GM12878 (cell line): ENCODE measurements around the gene FOXP1. TPM values are rescaled to one million over a fixed set of nuclear protein-coding genes. Genes with fewer than 3 reads are reported as not detected.

ENCODE experiments used
- ATAC-seq: fragments of 200-7000 bp; cut with Tn5 transposase; 3 replicates; pipeline ENCODE4 v1.9.1; 2020; ENCODE audit warnings: mild to moderate bottlenecking, moderate library complexity
- BruUV-seq: library from RNA; stranded (reverse); fragments of 400-500 nt; replicated peaks from 2 replicates; lab custom pipeline; 2021; lab: Mats Ljungman, UMichigan
- CTCF ChIA-PET: fragments of 300-600 bp; sonication (Branson Sonifier 250); formaldehyde crosslinking; extraction: SDS; loops from one replicate; lab custom pipeline; 2021; ENCODE audit warnings: inconsistent platforms; lab: Yijun Ruan, JAX
- POLR2A ChIA-PET: fragments of 350-600 bp; formaldehyde crosslinking; extraction: SDS; loops from one replicate; lab custom pipeline; 2021; ENCODE audit warnings: inconsistent platforms; lab: Charles Lee
- RAD21 ChIA-PET: fragments of 300-600 bp; sonication (Branson Sonifier 250); formaldehyde crosslinking; loops from one replicate; lab custom pipeline; 2023; ENCODE audit warnings: antibody characterized with exemption; ENCODE audit not compliant: unreplicated experiment; lab: Charles Lee
- SMC1A ChIA-PET: fragments of 300-600 bp; sonication (Branson Sonifier 250); formaldehyde crosslinking; loops from one replicate; lab custom pipeline; 2023; ENCODE audit not compliant: unreplicated experiment, uncharacterized antibody; lab: Charles Lee
- DNase-seq: peaks from one replicate; pipeline ENCODE4 v3.0.0-alpha.2; 2011; ENCODE audit warnings: low read depth, low spot score
- FAIRE-seq: peaks from 3 replicates; lab custom pipeline; 2011; peaks lifted over from hg19 to GRCh38; lab: Jason Lieb, UNC
- H2AFZ ChIP-seq: 2 replicates; pipeline ENCODE4 v1.6.0; 2011; ENCODE audit warnings: low read depth, low read length, control low read depth; ENCODE audit not compliant: control insufficient read depth
- H3K27ac ChIP-seq: 2 replicates; pipeline ENCODE4 v1.5.1; 2011; ENCODE audit warnings: control low read depth; ENCODE audit not compliant: control insufficient read depth, insufficient read depth
- H3K27me3 ChIP-seq, 2 experiments: replicated peaks in 1 of 2; 2 replicates each; pipeline versions ENCODE4 v1.6.0 to v1.6.1; 2011; ENCODE audit warnings: low read length in 1 of 2; ENCODE audit not compliant: control insufficient read depth in 2 of 2, insufficient read depth in 2 of 2
- H3K36me3 ChIP-seq, 2 experiments: 2 replicates each; pipeline ENCODE4 v1.5.1; 2011; ENCODE audit warnings: low read length in 1 of 2; ENCODE audit not compliant: control insufficient read depth in 2 of 2, insufficient read depth in 2 of 2
- H3K4me1 ChIP-seq: 2 replicates; pipeline ENCODE4 v1.6.1; 2011; ENCODE audit warnings: mild to moderate bottlenecking, low read length, moderate library complexity, mixed read lengths; ENCODE audit not compliant: control insufficient read depth, insufficient read depth
- H3K4me2 ChIP-seq: 2 replicates; pipeline ENCODE4 v1.6.0; 2011; ENCODE audit warnings: control low read depth; ENCODE audit not compliant: control insufficient read depth, insufficient read depth
- H3K4me3 ChIP-seq: fragments of 200-600 bp; sonication (generic); 2 replicates; pipeline ENCODE4 v1.5.1; 2016
- H3K79me2 ChIP-seq: 2 replicates; pipeline ENCODE4 v1.6.0; 2011; ENCODE audit warnings: low read length; ENCODE audit not compliant: control insufficient read depth, insufficient read depth
- H3K9ac ChIP-seq: 2 replicates; pipeline ENCODE4 v1.8.0; 2011; ENCODE audit warnings: low read length, control low read depth, mixed read lengths; ENCODE audit not compliant: control insufficient read depth, insufficient read depth
- H3K9me3 ChIP-seq: replicated peaks from 3 replicates; pipeline ENCODE4 v1.5.1; 2011; ENCODE audit warnings: mild to moderate bottlenecking, low read length; ENCODE audit not compliant: control insufficient read depth, insufficient read depth
- H4K20me1 ChIP-seq: 2 replicates; pipeline ENCODE4 v1.6.0; 2011; ENCODE audit not compliant: control insufficient read depth, insufficient read depth
- BCL11A ChIP-seq: IDR thresholded peaks from 2 replicates; pipeline ENCODE4 v1.6.1; 2011; ENCODE audit warnings: low read depth, low read length
- E2F4 ChIP-seq: IDR thresholded peaks from 2 replicates; pipeline ENCODE4 v1.6.1; 2012; ENCODE audit warnings: low read depth, low read length, improper control_type of control experiment
- ZNF592 ChIP-seq: fragments of 450-650 bp; IDR thresholded peaks from 2 replicates; pipeline ENCODE4 v1.6.1; 2017; ENCODE audit warnings: mild to moderate bottlenecking, moderate library complexity
- WGBS: methylation state at CpG from one replicate; pipeline ENCODE4 v1.1.6; 2016; ENCODE audit warnings: low lambda C conversion rate; ENCODE audit not compliant: insufficient replicate concordance, insufficient coverage; ENCODE audit errors: missing lambda C conversion rate; 5-methylcytosine and 5-hydroxymethylcytosine counted together
- in situ Hi-C: fragments of 300-500 bp; cut with MboI; formaldehyde crosslinking; loops from 9 replicates; pipeline ENCODE4 v1.14.3; 2018; ENCODE audit warnings: mixed read lengths
- intact Hi-C: fragments of 100-400 bp; cut with micrococcal nuclease; formaldehyde crosslinking; loops from one replicate; pipeline ENCODE4 v1.14.2; 2022; ENCODE audit not compliant: unreplicated experiment
- polyA plus RNA-seq, 11 experiments: library from polyadenylated mRNA; depleted of rRNA in 4 of 11; unstranded in 6 of 11; stranded (reverse) in 5 of 11; fragments of >200 nt; fragmentation: Nextera tagmentation in 4 of 11; fragmentation: Illumina TruSeq in 1 of 11; extraction: Ambion mirVana in 4 of 11; extraction: Trizol in 1 of 11; gene quantifications; 1 replicate in 1 of 11; 2 replicates in 10 of 11; pipeline versions ENCODE4 v1.2.1 to v1.2.3, GENCODE V29; 2011 to 2016; ENCODE audit warnings: inconsistent platforms in 2 of 11, missing spikeins in 2 of 11, low read depth in 1 of 11
- total RNA-seq, 4 experiments: library from RNA; depleted of rRNA in 3 of 4; stranded (reverse); fragments of >200 nt in 3 of 4; fragmentation: Illumina TruSeq in 1 of 4; extraction: Trizol in 1 of 4; gene quantifications; 2 replicates each; pipeline versions ENCODE4 v1.2.1 to v1.2.3, GENCODE V29; 2013 to 2021

FOXP1 gene
- total and polyA plus RNA-seq, 10 of the 15 experiments (the other 5 are each of a cell fraction or from before 2014, with no cell fraction given) = 0.05 to 1.6 (median 0.20) TPM; not detected in 1

- no peak overlapping the region for H3K4me2 ChIP-seq
- H3K27me3 ChIP-seq = no peaks in the 10 kb centered on the region
- no peak overlapping the region for H3K27ac ChIP-seq
- 41% methylated on average over 6 of the region's 6 CpGs for WGBS
- H3K9ac ChIP-seq = no peak overlapping the region
- no peak overlapping the region for H2AFZ ChIP-seq
- H4K20me1 ChIP-seq = no peaks in the 10 kb centered on the region
- H3K79me2 ChIP-seq = no peaks in the 10 kb centered on the region
- H3K9me3 ChIP-seq = no peaks in the 10 kb centered on the region
- BruUV-seq = no TSS peak
- H3K36me3 ChIP-seq = no peaks in the 10 kb centered on the region
- no peak for FAIRE-seq
- no peak overlapping the region for H3K4me3 ChIP-seq
- ChIA-PET CTCF (interaction anchor here (1.2 to 4.7 kb wide), 4 partner anchors 394 to 586 kb away, joined by 4 to 30 read pairs (median 6); no protein-coding TSS in a partner anchor), POLR2A (no interaction called here), SMC1A (no interaction called here), RAD21 (interaction anchor here (2.1 kb wide), 1 partner anchor 677 kb away, joined by 5 read pairs; no protein-coding TSS in a partner anchor)
- in situ Hi-C loops = loop anchor here (10.0 kb wide), 1 partner anchor 591 kb away; no protein-coding TSS in a partner anchor
- intact Hi-C loops = loop anchor here (10.0 kb wide), 1 partner anchor 151 kb away; no protein-coding TSS in a partner anchor
- no peak for TF ChIP-seq E2F4
- no peak for TF ChIP-seq ZNF592
- no peak for TF ChIP-seq BCL11A
- ATAC-seq = no peak
- no peak for DNase-seq
- no peaks in the 10 kb centered on the region for H3K4me1 ChIP-seq
These were observed 580.0 kb downstream of the FOXP1 start for GRCh38 chr3:71003511-71003910.
